GM18498 (cell line): ENCODE data around the gene CDKL2.

Experiments used
- ATAC-seq: cut with Tn5 transposase; IDR thresholded peaks from one replicate; pipeline ENCODE4 v1.9.1; 2021; ENCODE audit warnings: mild to moderate bottlenecking, moderate library complexity; ENCODE audit not compliant: unreplicated experiment

Gene CDKL2

GRCh38 chr4:75643651-75644050 is 13.3 kb upstream of the CDKL2 start:
- ATAC-seq, result no peak

GRCh38 chr4:75639124-75639695 is 8.9 kb upstream of the CDKL2 start:
- no peak for ATAC-seq

- no peak for ATAC-seq
Observed at GRCh38 chr4:75637827-75638226, 7.5 kb upstream of the CDKL2 start.

GRCh38 chr4:75637176-75637575 is 6.8 kb upstream of the CDKL2 start:
- ATAC-seq, result no peak

GRCh38 chr4:75634951-75635350 is 4.6 kb upstream of the CDKL2 start:
- ATAC-seq, result no peak

GRCh38 chr4:75634281-75634680 is 4.0 kb upstream of the CDKL2 start:
- ATAC-seq, result no peak

- ATAC-seq, result no peak
Observed at GRCh38 chr4:75633846-75634245, 3.5 kb upstream of the CDKL2 start.

GRCh38 chr4:75630937-75631329 is 605 bp upstream of the CDKL2 start:
- no peak for ATAC-seq

- no peak for ATAC-seq
Observed at GRCh38 chr4:75629239-75629638, 1.1 kb downstream of the CDKL2 start.

- ATAC-seq, result no peak
Observed at GRCh38 chr4:75623026-75623425, 7.3 kb downstream of the CDKL2 start.

GRCh38 chr4:75621715-75622114 is 8.6 kb downstream of the CDKL2 start:
- ATAC-seq, result no peak

GRCh38 chr4:75612306-75612705 is 18.0 kb downstream of the CDKL2 start:
- no peak for ATAC-seq

GRCh38 chr4:75605928-75606327 is 24.4 kb downstream of the CDKL2 start:
- ATAC-seq, result no peak

- ATAC-seq, result no peak
Observed at GRCh38 chr4:75599647-75600046, 30.7 kb downstream of the CDKL2 start.

GRCh38 chr4:75598390-75598789 is 31.9 kb downstream of the CDKL2 start:
- no peak for ATAC-seq

GRCh38 chr4:75596061-75596460 is 34.3 kb downstream of the CDKL2 start:
- no peak for ATAC-seq

GRCh38 chr4:75593393-75593792 is 36.9 kb downstream of the CDKL2 start:
- no peak for ATAC-seq

- no peak for ATAC-seq
Observed at GRCh38 chr4:75584067-75584466, 46.3 kb downstream of the CDKL2 start.

- ATAC-seq, result no peak
Observed at GRCh38 chr4:75567725-75568124, 62.6 kb downstream of the CDKL2 start.

- ATAC-seq, result no peak
Observed at GRCh38 chr4:75566911-75567310, 63.4 kb downstream of the CDKL2 start.

- no peak for ATAC-seq
Observed at GRCh38 chr4:75565481-75565880, 64.8 kb downstream of the CDKL2 start.

GRCh38 chr4:75564023-75564422 is 66.3 kb downstream of the CDKL2 start:
- no peak for ATAC-seq

- no peak for ATAC-seq
Observed at GRCh38 chr4:75561789-75562188, 68.5 kb downstream of the CDKL2 start.

- no peak for ATAC-seq
Observed at GRCh38 chr4:75557696-75558095, 72.6 kb downstream of the CDKL2 start.
